GM10248 (cell line): ENCODE results near the gene CRHR2.

Source experiments
- CTCF ChIA-PET: fragments of 300-600 bp; sonication (Branson Sonifier 250); formaldehyde crosslinking; extraction: SDS; loops from one replicate; lab custom pipeline; 2021; ENCODE audit warnings: antibody characterized with exemption; lab: Yijun Ruan, JAX
- POLR2A ChIA-PET: fragments of 350-650 bp; sonication (Branson Sonifier 250); formaldehyde crosslinking; extraction: SDS; loops from one replicate; lab custom pipeline; 2020; ENCODE audit warnings: antibody characterized with exemption; lab: Yijun Ruan, JAX
- DNase-seq: peaks from one replicate; pipeline ENCODE4 v3.0.0; 2012; ENCODE audit errors: extremely low spot score
- TF ChIP-seq, protein P1 (sequence below): IDR thresholded peaks from 2 replicates; pipeline ENCODE4 v1.5.1; 2012; ENCODE audit warnings: mild to moderate bottlenecking, low read depth; ENCODE audit errors: extremely low read depth, missing control alignments, control extremely low read depth

CRHR2 gene

DNA sequence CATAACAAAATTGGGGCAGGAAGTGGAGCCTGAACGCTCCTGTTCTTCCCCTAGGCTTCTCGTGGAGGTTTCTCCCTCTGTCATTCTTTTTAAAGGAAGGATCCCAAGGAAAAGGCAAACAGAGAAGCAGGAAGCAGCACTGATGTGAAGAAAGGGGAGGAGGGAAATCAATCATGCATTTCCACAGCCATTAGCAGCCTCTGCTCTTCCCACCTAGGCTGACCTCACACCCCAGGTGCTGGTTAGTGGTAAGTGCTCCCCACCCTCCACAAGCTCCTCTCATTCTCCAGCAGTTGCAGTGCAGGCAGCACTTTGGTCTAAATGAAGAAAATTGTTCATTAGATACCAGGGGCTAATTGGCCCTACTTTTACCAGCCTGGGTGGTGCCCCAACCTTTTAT lies 2.6 kb downstream of the CRHR2 start:
- TF ChIP-seq, protein P1, sequence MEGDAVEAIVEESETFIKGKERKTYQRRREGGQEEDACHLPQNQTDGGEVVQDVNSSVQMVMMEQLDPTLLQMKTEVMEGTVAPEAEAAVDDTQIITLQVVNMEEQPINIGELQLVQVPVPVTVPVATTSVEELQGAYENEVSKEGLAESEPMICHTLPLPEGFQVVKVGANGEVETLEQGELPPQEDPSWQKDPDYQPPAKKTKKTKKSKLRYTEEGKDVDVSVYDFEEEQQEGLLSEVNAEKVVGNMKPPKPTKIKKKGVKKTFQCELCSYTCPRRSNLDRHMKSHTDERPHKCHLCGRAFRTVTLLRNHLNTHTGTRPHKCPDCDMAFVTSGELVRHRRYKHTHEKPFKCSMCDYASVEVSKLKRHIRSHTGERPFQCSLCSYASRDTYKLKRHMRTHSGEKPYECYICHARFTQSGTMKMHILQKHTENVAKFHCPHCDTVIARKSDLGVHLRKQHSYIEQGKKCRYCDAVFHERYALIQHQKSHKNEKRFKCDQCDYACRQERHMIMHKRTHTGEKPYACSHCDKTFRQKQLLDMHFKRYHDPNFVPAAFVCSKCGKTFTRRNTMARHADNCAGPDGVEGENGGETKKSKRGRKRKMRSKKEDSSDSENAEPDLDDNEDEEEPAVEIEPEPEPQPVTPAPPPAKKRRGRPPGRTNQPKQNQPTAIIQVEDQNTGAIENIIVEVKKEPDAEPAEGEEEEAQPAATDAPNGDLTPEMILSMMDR: no peak
- DNase-seq: no peak
- ChIA-PET POLR2A (no interaction called here), CTCF (interaction anchor here (1.2 to 1.4 kb wide), 2 partner anchors 9 to 61 kb away, joined by 3 to 4 read pairs; no protein-coding TSS in a partner anchor)

DNA sequence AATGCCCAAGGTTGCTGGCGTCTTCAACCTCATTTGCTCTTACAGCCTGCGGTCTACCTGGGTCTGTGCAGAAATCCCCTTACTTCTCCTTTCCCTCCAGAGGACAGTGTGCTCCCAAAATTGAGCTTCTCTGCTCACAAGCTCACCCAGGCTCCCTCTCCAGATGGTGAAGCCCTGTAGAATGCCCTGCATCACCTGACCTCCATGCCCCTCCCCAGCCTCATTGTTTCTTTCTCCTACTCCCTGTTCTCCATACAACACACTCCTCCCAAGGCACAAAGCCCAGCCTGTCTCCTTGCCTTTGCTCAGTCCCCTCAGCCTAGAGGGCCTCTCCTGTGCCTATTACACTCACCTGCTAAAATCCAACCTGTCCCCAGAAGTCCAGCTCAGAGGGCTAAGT lies 3.5 kb downstream of the CRHR2 start:
- TF ChIP-seq, protein P1: no peak
- POLR2A ChIA-PET: no interaction called here
- no peak for DNase-seq
- CTCF ChIA-PET: interaction anchor here (0.7 to 1.3 kb wide), 4 partner anchors 13 to 456 kb away, joined by 3 to 5 read pairs (median 3); no protein-coding TSS in a partner anchor

DNA sequence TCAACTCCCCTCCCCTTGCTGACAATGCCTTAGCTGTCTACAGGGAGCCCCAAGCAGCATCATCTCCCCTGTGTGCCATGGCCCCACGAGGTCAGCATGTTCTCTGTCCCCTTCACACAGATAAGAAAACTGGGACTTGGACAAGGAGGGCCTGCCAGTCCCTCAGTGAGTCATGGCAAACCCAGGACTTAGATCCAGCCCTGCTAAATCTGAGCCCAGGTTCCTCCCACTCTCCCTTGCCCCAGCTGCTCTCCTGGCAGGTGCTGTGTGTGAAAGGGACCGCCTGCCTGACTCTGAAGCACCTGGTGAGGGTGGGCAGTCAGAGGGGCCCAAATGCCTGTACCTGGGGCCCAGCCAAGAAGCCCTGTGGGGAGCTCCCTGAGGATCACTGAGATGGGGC lies 7.4 kb downstream of the CRHR2 start:
- no peak for DNase-seq
- TF ChIP-seq, protein P1: no peak
- CTCF ChIA-PET: no interaction called here
- POLR2A ChIA-PET: no interaction called here

DNA sequence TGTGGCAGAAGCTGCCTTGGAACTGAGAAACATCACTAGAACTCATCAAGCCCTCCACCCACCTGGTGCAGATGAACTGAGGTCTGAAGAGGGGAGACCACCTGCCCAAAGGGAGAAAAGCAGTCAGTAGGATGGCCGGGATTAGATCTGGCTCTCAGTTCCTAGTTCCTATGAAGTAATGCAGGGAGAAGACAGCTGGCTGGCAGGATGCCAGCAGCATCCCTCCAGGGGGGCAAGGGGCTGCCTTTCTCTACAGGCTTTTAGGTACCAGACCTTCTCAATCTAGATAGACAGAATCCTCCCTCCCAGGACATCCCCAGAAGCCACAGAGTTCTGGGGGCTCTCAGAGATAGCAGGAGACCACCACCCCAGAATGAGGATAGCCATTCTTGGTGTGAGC lies 7.8 kb downstream of the CRHR2 start:
- ChIA-PET CTCF (no interaction called here), POLR2A (no interaction called here)
- no peak for DNase-seq
- TF ChIP-seq, protein P1: no peak

DNA sequence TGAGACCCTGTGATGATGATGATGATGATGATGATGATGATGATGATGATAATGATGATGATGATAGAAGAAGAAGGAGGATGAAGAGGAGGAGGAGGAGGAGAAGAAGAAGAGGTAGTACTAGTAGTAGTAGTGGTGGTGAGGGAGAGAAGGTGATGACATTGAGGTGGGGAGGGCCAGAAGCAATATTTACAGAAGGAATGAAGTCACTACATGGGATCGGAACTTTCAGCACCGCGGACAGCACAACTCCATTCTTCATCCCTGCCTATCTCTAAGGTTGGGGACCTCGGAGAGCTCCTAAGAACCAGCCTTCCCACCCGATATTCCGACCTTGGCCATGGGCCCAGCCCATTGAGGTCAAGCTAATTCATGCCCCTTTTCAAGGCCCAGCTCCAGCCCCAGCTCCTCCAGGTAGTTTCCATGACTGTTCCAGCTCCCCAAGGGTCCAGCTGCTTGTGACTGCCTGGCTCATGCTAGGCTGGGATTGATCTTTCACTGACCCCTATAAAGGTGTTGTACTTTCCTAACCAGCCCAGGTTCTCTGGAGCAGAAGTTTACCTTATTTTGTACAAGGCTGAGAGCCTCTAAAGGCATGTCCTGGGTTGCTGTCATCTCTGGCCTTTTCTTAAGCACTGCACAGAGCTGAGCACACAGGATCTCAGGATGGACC lies 10.3 kb downstream of the CRHR2 start:
- POLR2A ChIA-PET: no interaction called here
- no peak for DNase-seq
- CTCF ChIA-PET: no interaction called here
- TF ChIP-seq, protein P1: no peak

DNA sequence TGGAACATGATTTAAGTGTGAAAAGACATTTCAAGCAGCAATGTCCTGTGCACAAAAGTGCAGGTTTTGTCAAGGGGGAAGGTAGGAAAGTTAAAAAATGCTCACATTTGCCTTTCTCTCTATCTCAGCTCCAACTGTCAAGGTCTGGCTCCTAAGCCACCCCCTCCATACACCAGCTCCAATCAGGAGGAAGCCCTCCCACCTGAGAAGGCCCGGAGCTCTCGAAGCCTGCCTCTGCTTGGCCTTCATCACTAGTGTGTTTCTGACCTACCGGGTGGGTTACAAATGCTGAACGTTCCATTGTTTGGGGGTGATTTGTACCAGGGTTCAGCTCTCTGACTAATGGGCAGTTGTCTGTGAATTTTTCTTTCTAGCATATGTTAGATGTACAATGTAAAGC lies 14.2 kb downstream of the CRHR2 start:
- CTCF ChIA-PET: interaction anchor here (0.8 to 1.8 kb wide), 4 partner anchors 8 to 104 kb away, joined by 3 to 5 read pairs (median 3); no protein-coding TSS in a partner anchor
- POLR2A ChIA-PET: no interaction called here
- TF ChIP-seq, protein P1: no peak
- DNase-seq: no peak
